Epithelial cell of prostate (primary cell): ENCODE measurements around the gene TMEM187.

Experiments used
- DNase-seq: peaks from one replicate; pipeline ENCODE4 v3.0.0-alpha.2; 2011; ENCODE audit warnings: low read depth, low spot score
- H3K27ac ChIP-seq: fragments of 450-650 bp; 2 replicates; pipeline ENCODE4 v1.5.1; 2017; ENCODE audit warnings: mild to moderate bottlenecking

TMEM187 gene

DNA sequence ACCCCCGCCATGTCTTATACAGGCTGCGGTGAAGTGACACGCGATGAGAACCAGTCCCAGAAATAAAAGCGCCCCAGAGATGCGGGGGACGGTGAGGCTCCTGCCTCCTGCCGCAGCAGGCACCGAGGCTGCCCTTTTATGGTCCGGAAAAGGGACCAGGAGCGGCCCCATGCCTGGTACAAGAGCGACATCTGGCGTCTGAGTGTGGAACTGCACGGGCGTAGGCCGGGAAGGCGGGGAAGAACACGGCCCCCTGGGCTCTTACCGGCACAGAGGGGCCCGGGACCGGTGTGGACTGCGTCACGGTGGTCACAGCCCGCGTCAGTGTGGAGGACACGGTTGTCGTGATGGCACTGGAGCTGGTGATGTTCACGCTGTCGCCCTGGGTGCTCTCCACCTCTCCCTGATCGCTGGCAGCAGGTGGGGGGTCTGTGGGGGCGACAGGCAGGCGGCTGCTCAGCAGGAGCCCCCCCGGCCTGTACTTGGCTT is 19.2 kb upstream of the TMEM187 start:
- no peak for DNase-seq
- H3K27ac ChIP-seq: no peak overlapping the region

- no peak for DNase-seq
- no peak overlapping the region for H3K27ac ChIP-seq
Observed at GRCh38 chrX:153953892-153954557, 18.5 kb upstream of the TMEM187 start.

GRCh38 chrX:153954558-153955227 is 17.9 kb upstream of the TMEM187 start:
- H3K27ac ChIP-seq: no peak overlapping the region
- DNase-seq: no peak

- no peak for DNase-seq
- no peak overlapping the region for H3K27ac ChIP-seq
Observed at GRCh38 chrX:153955228-153955732, 17.3 kb upstream of the TMEM187 start.

DNA sequence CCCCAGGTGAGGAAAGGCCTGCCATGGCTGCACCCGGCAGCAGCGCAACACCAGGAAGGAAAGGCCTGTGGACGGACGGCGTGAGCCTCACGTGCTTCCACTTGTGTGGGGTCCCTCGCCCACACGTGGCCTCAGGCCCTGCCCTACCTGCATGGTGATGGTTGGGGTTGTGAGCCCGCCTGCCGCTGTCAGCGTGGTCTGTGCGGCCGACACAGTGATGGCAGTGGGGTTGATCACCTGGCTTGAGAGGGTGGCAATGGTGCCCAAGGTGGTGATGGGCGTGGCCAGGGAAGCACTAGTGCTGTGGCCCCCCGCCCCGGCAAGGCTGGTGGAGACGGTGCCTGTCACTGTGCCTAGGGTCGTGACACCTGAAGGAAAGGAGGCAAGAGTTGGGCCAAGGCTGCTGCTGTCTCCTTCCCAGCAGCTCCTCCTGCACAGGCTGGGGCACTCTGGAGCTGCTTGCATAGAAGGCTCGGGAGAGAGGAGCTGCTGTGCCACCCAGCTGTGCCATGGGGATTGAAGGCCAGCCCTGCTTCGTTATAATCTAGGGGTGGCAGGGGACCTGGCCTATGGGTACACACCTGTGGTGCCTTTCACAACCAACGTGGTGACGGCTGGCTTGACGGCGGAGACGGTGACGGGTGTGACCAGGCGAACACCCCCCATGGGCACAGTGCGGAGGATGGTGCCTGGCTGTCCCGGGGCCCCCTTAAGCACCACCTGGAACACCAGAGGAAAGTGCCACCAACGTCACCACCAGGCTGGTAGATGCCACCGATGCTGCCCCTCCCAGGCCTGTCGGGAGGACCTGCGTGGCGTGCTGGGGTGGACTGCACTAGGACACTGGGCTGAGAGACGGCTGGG is 16.3 kb upstream of the TMEM187 start:
- no peak for DNase-seq
- no peak overlapping the region for H3K27ac ChIP-seq

DNA sequence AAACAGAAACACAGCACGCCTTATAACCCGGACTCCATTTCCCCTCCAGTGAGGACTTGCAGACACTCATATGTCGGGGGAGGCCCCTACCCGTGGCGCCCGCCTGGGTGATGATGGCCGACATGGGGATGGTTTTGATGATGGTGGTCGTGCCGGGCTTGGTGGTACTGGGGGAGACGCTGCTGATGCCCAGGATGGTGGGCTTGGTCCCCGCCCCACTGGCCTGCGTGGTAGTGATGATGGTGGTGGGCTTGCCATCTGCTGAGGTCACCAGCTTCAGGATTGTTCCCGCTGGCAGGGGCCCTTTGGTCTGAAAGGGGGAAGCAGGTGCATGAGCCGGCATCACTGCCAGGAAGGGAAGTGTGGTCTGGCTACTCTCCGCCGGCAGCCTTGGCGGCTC is 15.3 kb upstream of the TMEM187 start:
- DNase-seq: no peak
- H3K27ac ChIP-seq: no peak overlapping the region

DNA sequence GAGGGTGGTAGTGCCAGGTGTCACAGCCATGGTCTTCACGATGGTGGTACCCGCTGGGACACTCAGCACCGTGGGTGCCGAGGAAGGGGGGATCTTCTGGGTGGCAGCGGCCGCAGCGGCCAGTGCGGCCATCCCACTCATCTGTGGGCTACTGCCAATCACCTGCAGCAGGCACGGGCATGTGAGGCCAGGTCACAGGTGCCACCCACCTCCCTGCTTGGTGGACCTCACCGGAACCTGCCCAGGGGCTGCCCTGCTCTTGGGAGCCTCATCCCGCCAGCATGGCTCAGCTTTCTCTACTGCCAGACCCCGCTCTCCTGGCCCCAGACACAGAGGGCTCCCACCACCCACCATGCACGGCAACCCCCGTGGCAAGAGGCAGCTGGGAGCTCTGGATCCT is 13.9 kb upstream of the TMEM187 start:
- no peak for DNase-seq
- H3K27ac ChIP-seq: no peak overlapping the region

GRCh38 chrX:153959649-153960048 is 12.9 kb upstream of the TMEM187 start:
- H3K27ac ChIP-seq: no peak overlapping the region
- DNase-seq: no peak

DNA sequence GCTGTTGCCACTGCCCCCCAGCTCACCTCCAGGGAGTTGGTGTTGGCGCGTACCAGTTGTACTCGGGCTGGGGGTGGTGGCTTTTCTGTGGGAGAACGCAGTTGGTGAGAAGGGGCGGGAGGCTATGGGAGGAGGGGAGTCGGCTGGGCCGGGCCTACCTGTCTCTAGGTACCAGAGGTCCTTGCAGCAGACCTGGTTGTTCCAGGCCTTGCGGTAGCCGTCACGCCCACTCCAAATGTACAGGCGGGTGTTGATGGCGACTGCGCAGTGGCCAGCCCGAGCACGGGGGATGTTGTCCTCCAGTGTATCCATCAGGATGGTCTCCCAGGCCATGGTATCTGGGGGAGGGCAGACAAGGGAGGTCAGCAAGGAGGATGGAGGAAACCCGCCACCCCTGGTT is 12.5 kb upstream of the TMEM187 start:
- no peak for DNase-seq

GRCh38 chrX:153960786-153961185 is 11.8 kb upstream of the TMEM187 start:
- no peak overlapping the region for H3K27ac ChIP-seq
- DNase-seq: no peak

More for the DNA sequence above, 12.5 kb upstream of the TMEM187 start:
- H3K27ac ChIP-seq: no peak overlapping the region

DNA sequence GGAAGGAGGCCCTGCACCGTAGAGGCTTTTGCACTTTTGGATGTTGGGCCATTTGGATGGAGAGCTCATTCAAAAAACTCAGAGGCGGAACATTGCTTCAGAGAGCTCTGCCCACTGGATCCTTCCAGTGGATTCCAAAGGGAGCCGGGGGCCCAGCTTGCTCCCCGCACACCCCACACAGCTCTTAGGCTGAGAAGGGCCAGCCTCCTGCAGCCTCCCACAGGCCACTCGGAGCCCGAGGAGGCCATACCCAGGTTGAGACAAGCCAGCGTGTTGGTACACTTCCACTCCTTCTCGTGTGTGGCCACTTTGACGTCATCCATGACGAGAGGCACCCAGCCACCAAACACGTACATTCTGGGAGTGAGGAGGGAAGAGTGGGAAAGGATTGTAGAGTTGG is 11.3 kb upstream of the TMEM187 start:
- DNase-seq: no peak

DNA sequence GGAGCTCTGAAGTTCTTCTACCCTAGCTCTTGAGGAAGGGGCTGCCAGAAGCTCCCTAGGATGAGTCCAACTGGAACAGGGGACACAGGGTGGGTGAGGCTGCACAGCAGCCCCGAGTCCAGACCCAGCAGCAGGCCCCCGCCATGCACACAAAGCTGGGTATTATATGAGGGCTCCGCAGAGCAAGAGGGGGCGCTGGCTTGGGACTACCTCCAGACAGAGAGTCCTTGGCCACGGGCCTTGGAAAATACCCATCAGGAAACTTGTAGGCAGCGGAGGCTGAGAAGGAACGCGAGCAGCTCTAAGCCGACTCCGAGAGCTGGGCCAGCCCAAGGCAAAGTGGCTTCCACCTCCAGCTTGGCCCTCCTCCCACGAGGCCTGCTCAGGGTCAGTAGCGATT is 9.0 kb upstream of the TMEM187 start:
- DNase-seq: no peak
- H3K27ac ChIP-seq: no peak overlapping the region

More for the DNA sequence above, 11.3 kb upstream of the TMEM187 start:
- H3K27ac ChIP-seq: no peak overlapping the region

DNA sequence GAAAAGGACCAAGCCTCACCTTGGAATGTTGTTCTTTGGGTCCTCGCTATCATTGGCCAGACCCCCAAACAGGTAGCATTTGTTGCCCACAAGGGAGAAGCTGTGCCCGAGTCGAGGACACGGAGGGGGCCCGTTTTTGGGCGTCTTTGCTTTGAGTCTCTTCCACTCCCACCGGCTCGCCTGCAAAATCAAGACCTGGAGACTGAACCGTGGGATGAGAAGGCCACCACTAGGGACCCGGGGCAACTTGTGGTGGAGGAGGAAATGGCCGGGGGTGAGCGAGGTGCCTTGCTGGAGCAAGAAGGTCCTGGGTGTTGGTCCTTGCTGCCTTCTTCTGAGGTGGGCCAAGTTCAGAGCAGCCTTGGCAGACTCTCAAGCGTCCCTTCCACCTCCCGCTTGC is 8.4 kb upstream of the TMEM187 start:
- no peak for DNase-seq
- no peak overlapping the region for H3K27ac ChIP-seq

DNA sequence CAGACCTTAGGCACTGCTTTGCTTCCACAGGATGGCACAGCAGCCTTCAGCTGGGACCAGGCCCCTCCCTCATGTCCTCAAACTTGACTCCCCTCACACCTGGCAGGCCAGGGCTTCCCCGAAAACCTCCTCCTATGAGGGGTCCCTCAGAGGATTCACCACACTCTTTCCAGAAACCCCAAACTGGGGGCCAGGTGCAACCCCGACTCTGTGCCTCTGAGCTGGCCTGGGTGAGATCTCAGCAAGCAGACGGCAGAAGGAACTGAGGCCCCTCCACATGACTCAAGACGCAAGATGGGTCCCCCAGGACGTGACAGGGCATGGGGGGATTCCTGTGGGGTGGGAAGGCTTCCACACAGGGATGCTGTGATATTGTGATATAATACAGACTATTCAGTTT is 7.1 kb upstream of the TMEM187 start:
- no peak overlapping the region for H3K27ac ChIP-seq
- no peak for DNase-seq

DNA sequence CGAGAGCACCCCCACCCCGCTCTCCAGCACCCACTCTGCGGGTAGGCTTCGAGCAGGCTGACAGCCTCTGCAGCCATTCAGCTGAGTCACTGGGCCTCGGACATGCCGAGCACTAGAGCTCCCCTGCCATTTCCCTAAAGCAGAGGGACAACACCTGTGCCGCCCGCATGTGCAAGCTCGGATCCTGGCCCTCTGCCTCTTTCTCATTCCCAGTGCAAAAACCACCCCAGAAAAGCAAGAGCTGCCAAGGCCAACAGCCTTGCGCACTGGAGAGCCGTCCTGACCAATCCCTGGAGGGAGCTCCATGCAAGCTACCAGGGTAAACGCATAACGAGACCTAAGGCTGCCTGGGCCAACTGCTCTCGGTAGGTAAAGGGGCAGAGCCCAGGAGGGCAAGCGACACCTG is 6.3 kb upstream of the TMEM187 start:
- DNase-seq: no peak
- no peak overlapping the region for H3K27ac ChIP-seq

GRCh38 chrX:153966841-153967535 is 5.6 kb upstream of the TMEM187 start:
- no peak for DNase-seq
- H3K27ac ChIP-seq: no peak overlapping the region

DNA sequence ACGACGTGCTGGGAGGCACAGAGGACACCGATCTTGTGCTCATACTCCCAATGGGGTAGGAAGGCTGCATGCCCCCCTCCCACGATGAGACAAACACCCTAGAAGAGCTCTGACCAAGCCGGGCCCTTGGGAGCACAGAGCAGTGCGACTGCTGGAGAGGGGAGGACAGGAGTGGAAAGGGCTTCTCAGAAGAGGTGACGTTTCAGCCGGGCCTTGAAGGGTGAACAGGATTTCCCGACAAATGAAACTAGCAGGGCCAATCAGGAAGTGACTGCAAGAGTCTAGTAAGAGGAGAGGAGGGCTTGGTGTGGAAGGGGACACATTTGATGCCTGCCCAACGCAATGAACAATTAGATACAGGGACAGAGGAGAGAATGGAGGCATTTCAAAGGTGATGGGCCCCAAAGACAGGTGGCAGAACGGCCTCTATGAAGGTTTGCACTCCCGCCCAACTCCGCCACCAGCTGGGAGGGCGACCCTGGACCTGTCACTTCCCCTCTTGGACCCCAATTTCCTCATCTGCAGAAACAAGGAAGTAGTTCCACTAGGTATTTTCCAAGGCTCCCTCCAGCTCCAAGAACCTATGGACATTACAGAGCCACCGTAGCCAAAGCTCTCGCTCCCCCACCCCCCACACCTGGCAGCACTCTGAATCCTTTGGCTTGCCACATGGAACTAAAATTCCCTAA is 4.9 kb upstream of the TMEM187 start:
- no peak overlapping the region for H3K27ac ChIP-seq

DNA sequence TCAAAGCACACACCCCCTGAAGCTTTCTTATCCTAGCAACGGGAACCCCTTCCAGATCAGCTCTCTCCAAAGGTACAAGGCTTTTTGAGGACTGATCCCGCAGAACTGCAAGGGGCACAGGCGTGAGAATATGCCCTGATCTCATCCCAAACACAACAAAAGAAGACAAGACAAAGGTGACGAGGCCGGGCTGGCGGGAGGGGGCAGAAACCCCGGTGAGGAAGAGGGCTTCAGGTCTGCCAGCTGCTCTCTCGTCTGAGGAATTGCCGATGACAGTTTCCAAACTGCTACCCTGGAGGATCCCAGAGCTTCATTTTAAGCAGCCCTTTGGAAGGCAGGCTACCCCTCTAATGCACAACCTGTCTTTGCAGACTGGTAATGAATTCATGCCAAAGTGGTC is 4.3 kb upstream of the TMEM187 start:
- H3K27ac ChIP-seq: no peak overlapping the region
- no peak for DNase-seq

More for the DNA sequence above, 4.9 kb upstream of the TMEM187 start:
- DNase-seq: no peak

DNA sequence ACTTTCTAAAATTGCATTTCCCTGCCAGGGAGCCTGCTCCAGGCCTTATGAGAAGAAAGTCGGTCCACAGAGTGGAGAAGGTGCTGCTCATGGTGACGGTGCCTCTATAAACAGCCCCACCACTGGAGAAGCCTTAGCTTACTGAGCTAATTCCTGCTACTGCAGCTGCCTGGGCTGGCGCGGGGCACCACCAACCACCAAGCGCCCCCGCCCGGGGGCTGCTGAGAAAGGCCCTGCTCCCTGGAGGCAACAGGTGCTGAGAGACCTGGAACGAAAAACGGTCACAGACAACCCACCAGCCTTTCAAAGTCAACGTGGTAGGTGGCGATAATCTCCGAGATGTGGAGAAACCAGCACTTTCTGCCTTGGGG is 3.8 kb upstream of the TMEM187 start:
- H3K27ac ChIP-seq: no peak overlapping the region
- no peak for DNase-seq
